Left renal pelvis (tissue), 4 donors: ENCODE results near the gene PIP5K1C. TPM values are rescaled to one million over a fixed set of nuclear protein-coding genes. Genes with fewer than 3 reads are reported as not detected.
"Not testable (repeated sequence)": the region's sequence is repeated elsewhere in the genome, so short reads cannot be mapped to it uniquely, and the experiment has no call there.

Experiments
- DNase-seq, 4 donors: peaks; one replicate each; pipeline ENCODE4 v3.0.0-alpha.2; 2013; ENCODE audit warnings: low read depth in 4 of 4, low spot score in 3 of 4
- polyA plus RNA-seq, 4 donors: library from polyadenylated mRNA; unstranded; fragments of 120-200 nt; gene quantifications; one replicate each; pipeline ENCODE4 v1.2.1, GENCODE V29; 2013; ENCODE audit not compliant: insufficient read length in 4 of 4

Gene PIP5K1C
- polyA plus RNA-seq, 4 donors = 20.3 to 33.2 (median 23.5) TPM

GRCh38 chr19:3678188-3678587 lies 22.1 kb downstream of the PIP5K1C start:
- DNase-seq = no peak

GRCh38 chr19:3674784-3675543 lies 25.3 kb downstream of the PIP5K1C start:
- DNase-seq = no peak

GRCh38 chr19:3673506-3674439 lies 26.5 kb downstream of the PIP5K1C start:
- DNase-seq = no peak

GRCh38 chr19:3672993-3673392 lies 27.3 kb downstream of the PIP5K1C start:
- no peak for DNase-seq

- DNase-seq = no peak
Observed at GRCh38 chr19:3672575-3672948, 27.7 kb downstream of the PIP5K1C start.

- no peak for DNase-seq
Observed at GRCh38 chr19:3671680-3672574, 28.3 kb downstream of the PIP5K1C start.

- no peak for DNase-seq
Observed at GRCh38 chr19:3670796-3671679, 29.2 kb downstream of the PIP5K1C start.

- no peak for DNase-seq
Observed at GRCh38 chr19:3669947-3670795, 30.1 kb downstream of the PIP5K1C start.

GRCh38 chr19:3669082-3669946 lies 31.0 kb downstream of the PIP5K1C start:
- DNase-seq = no peak

GRCh38 chr19:3668331-3669081 lies 31.8 kb downstream of the PIP5K1C start:
- DNase-seq = no peak

GRCh38 chr19:3667766-3668165 lies 32.5 kb downstream of the PIP5K1C start:
- DNase-seq = no peak

GRCh38 chr19:3667037-3667638 lies 33.1 kb downstream of the PIP5K1C start:
- no peak for DNase-seq

- DNase-seq = not testable (repeated sequence)
Observed at GRCh38 chr19:3666545-3666856, 33.8 kb downstream of the PIP5K1C start.

- no peak for DNase-seq
Observed at GRCh38 chr19:3665681-3666544, 34.4 kb downstream of the PIP5K1C start.

GRCh38 chr19:3664879-3665642 lies 35.2 kb downstream of the PIP5K1C start:
- DNase-seq = no peak
